Measurements from ENCODE around the gene IL10. TPM values are rescaled to one million over a fixed set of nuclear protein-coding genes. Genes with fewer than 3 reads are reported as not detected.

The IL10 gene
- total and polyA plus RNA-seq, 8 donors = 0.29 to 7.2 (median 1.5) TPM; not detected in 2

- no peaks in the 10 kb centered on the region for H3K36me3 ChIP-seq
- peaks cover 0 to 8% (median 6%) of the 10 kb centered on the region in 4 donors for H3K9me3 ChIP-seq
- 84 to 95% (median 89%) methylated on average over 2 of the region's 2 CpGs for WGBS, 5 donors
- H3K27ac ChIP-seq = no peak overlapping the region
- H3K27me3 ChIP-seq = no peaks in the 10 kb centered on the region
- intact Hi-C loops (cut with DNase I; ENCODE audit: low total_unique reads) = no loop called here
- no peak for DNase-seq
- TF ChIP-seq, protein P1, sequence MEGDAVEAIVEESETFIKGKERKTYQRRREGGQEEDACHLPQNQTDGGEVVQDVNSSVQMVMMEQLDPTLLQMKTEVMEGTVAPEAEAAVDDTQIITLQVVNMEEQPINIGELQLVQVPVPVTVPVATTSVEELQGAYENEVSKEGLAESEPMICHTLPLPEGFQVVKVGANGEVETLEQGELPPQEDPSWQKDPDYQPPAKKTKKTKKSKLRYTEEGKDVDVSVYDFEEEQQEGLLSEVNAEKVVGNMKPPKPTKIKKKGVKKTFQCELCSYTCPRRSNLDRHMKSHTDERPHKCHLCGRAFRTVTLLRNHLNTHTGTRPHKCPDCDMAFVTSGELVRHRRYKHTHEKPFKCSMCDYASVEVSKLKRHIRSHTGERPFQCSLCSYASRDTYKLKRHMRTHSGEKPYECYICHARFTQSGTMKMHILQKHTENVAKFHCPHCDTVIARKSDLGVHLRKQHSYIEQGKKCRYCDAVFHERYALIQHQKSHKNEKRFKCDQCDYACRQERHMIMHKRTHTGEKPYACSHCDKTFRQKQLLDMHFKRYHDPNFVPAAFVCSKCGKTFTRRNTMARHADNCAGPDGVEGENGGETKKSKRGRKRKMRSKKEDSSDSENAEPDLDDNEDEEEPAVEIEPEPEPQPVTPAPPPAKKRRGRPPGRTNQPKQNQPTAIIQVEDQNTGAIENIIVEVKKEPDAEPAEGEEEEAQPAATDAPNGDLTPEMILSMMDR (IDR thresholded peaks at IDR 0.05) = no peak
- TF ChIP-seq POLR2AphosphoS5 (IDR thresholded peaks at IDR 0.05) (no peak), EP300 (IDR thresholded peaks at IDR 0.05) (no peak), POLR2A (IDR thresholded peaks at IDR 0.05) (no peak)
- H3K4me3 ChIP-seq = no peak overlapping the region
- peaks cover 0 to 4% (median 0%) of the 10 kb centered on the region in 4 donors for H3K4me1 ChIP-seq
These were observed 40.2 kb upstream of the IL10 start for GRCh38 chr1:206812471-206812870.

- intact Hi-C loops (cut with DNase I; ENCODE audit: low total_unique reads) = no loop called here
- WGBS, 5 donors = 60 to 72% (median 66%) methylated on average over 4 of the region's 4 CpGs
- DNase-seq = peak; percentile 50 to 68
- no peak overlapping the region for H3K27ac ChIP-seq
- no peaks in the 10 kb centered on the region for H3K36me3 ChIP-seq
- H3K4me1 ChIP-seq = peaks cover 0 to 13% (median 7%) of the 10 kb centered on the region in 4 donors
- H3K4me3 ChIP-seq = no peak overlapping the region
- TF ChIP-seq, protein P1 (IDR thresholded peaks at IDR 0.05) = peak in 4 of 7 experiments; percentile 6 to 38 (median 20)
- TF ChIP-seq EP300 (IDR thresholded peaks at IDR 0.05) = no peak
- H3K9me3 ChIP-seq = peaks cover 0 to 8% (median 6%) of the 10 kb centered on the region in 4 donors
- no peaks in the 10 kb centered on the region for H3K27me3 ChIP-seq
These were observed 37.3 kb upstream of the IL10 start for GRCh38 chr1:206809504-206810084.

DNA sequence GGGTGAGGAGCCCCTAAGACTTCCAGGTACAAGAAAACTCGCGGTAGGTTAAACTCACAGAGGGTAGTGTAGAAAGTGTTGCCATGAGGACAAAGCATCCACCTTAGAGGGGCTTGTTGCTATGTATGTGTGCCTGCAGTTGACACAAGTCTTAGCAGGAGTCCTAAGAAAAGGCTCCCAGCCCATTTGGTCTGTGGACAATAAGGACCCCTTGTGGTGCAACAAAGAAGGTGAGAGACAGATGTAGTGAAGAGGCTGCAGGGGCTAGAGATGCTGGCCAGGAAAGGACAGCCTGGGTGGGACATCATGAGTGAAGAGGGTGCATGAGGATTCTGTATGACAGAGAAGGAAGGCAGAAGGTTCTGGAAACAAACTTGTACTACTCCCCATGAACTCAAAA is 36.3 kb upstream of the IL10 start:
- DNase-seq = peak in 1 of 2 donors; percentile 61
- Histone ChIP-seq H3K36me3 (no peaks in the 10 kb centered on the region), H3K4me1 (peaks cover 0 to 15% (median 7%) of the 10 kb centered on the region in 4 donors), H3K4me3 (no peak overlapping the region), H3K27me3 (no peaks in the 10 kb centered on the region), H3K27ac (no peak overlapping the region), H3K9me3 (peaks cover 0 to 8% (median 6%) of the 10 kb centered on the region in 4 donors)
- no peak for TF ChIP-seq POLR2AphosphoS5 (IDR thresholded peaks at IDR 0.05)
- TF ChIP-seq, protein P1 (IDR thresholded peaks at IDR 0.05) = peak in 1 of 7 experiments; percentile 28
- WGBS, 5 donors = 54 to 71% (median 66%) methylated on average over 2 of the region's 2 CpGs
- intact Hi-C loops (cut with DNase I; ENCODE audit: low total_unique reads) = no loop called here

DNA sequence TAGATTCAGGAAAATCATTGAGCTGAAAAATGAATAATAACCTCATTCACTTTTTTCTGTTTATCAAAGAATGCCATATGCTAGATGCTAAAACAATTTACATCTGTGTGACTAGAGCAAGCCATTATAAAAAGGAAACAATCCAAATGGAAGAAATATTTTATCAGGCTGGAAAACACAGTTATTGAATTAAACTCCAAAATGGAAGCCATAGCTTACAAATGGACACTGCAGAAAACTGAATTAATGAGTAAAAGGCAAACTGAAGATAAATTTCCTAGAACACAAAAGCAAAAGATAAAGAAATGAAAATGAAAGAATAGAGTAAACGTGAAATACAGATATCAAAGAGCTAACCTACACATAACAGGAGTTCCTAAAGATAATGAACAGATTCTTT is 33.1 kb upstream of the IL10 start:
- WGBS, 5 donors = 18 to 45% (median 28%) methylated on average over 1 of the region's 1 CpG

More for the DNA sequence above, 33.1 kb upstream of the IL10 start:
- no peaks in the 10 kb centered on the region for H3K9me3 ChIP-seq
- TF ChIP-seq, protein P1 (IDR thresholded peaks at IDR 0.05) = no peak
- TF ChIP-seq POLR2A (IDR thresholded peaks at IDR 0.05) = no peak
- TF ChIP-seq POLR2AphosphoS5 (IDR thresholded peaks at IDR 0.05) = no peak
- TF ChIP-seq EP300 (IDR thresholded peaks at IDR 0.05) = no peak
- no peak overlapping the region for H3K27ac ChIP-seq
- H3K4me3 ChIP-seq = no peak overlapping the region
- H3K36me3 ChIP-seq = no peaks in the 10 kb centered on the region
- no peaks in the 10 kb centered on the region for H3K27me3 ChIP-seq
- peaks cover 0 to 15% (median 7%) of the 10 kb centered on the region in 4 donors for H3K4me1 ChIP-seq
- intact Hi-C loops (cut with DNase I; ENCODE audit: low total_unique reads) = no loop called here
- no peak for DNase-seq

Measured in stomach (tissue), 9 donors.